ENCODE data around the gene CCDC174. TPM values are rescaled to one million over a fixed set of nuclear protein-coding genes. Genes with fewer than 3 reads are reported as not detected.

Gene CCDC174
- total RNA-seq, 2 donors from 2014 or later, result 18.7 to 20.1 TPM

DNA sequence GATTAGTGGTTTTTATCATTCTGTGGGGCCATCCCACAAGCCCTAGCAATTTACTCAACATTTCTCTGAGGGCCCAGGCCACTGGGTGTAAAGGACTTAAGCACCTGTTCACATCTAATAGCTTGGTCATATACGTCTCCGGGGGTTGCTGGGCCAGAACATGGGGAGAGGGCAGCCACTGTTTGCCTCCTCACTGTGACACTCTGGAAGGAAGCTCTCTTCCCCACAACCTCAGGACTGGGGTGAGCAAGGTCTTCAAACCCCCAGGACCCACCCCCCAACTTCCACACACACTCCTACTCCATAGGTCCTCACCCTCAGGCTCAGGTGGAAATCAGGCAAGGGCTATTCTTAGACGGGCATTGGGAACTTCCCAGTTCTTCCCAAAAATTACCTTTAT is 52.2 kb downstream of the CCDC174 start:
- H3K4me1 Mint-ChIP-seq, result no peaks in the 10 kb centered on the region
- peaks cover 6% of the 10 kb centered on the region for H3K27me3 Mint-ChIP-seq (ENCODE audit: insufficient read depth)
- H3K9me3 Mint-ChIP-seq, result no peaks in the 10 kb centered on the region
- WGBS, 2 experiments (ENCODE audit: insufficient coverage in 1 of 2, insufficient read length in 1 of 2), result 75 to 91% methylated on average over 2 to 3 of the region's 3 CpGs
- H3K27ac ChIP-seq (ENCODE audit: low read depth, low read length), result no peak overlapping the region
- DNase-seq, result no peak
- H3K9me3 ChIP-seq (ENCODE audit: control insufficient read depth, low read length), result no peaks in the 10 kb centered on the region
- H3K4me1 ChIP-seq (ENCODE audit: control insufficient read depth, insufficient read depth, low read length), result no peaks in the 10 kb centered on the region
- no peaks in the 10 kb centered on the region for H3K36me3 ChIP-seq (ENCODE audit: control insufficient read depth, insufficient read depth, low read length)
- H3K4me3 Mint-ChIP-seq, result no peak overlapping the region
- no peak overlapping the region for H3K27ac Mint-ChIP-seq
- no peak overlapping the region for H3K4me3 ChIP-seq (ENCODE audit: low read length)
- H3K36me3 Mint-ChIP-seq (ENCODE audit: low read depth), result no peaks in the 10 kb centered on the region
- no peak overlapping the region for H3K9ac ChIP-seq (ENCODE audit: extremely low read depth, low read length, poor library complexity, severe bottlenecking)
- TF ChIP-seq, protein P1, sequence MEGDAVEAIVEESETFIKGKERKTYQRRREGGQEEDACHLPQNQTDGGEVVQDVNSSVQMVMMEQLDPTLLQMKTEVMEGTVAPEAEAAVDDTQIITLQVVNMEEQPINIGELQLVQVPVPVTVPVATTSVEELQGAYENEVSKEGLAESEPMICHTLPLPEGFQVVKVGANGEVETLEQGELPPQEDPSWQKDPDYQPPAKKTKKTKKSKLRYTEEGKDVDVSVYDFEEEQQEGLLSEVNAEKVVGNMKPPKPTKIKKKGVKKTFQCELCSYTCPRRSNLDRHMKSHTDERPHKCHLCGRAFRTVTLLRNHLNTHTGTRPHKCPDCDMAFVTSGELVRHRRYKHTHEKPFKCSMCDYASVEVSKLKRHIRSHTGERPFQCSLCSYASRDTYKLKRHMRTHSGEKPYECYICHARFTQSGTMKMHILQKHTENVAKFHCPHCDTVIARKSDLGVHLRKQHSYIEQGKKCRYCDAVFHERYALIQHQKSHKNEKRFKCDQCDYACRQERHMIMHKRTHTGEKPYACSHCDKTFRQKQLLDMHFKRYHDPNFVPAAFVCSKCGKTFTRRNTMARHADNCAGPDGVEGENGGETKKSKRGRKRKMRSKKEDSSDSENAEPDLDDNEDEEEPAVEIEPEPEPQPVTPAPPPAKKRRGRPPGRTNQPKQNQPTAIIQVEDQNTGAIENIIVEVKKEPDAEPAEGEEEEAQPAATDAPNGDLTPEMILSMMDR (conservative IDR thresholded peaks at IDR 0.05), result no peak
- no peaks in the 10 kb centered on the region for H3K27me3 ChIP-seq (ENCODE audit: control insufficient read depth, insufficient read depth, low read length, poor library complexity, severe bottlenecking)

DNA sequence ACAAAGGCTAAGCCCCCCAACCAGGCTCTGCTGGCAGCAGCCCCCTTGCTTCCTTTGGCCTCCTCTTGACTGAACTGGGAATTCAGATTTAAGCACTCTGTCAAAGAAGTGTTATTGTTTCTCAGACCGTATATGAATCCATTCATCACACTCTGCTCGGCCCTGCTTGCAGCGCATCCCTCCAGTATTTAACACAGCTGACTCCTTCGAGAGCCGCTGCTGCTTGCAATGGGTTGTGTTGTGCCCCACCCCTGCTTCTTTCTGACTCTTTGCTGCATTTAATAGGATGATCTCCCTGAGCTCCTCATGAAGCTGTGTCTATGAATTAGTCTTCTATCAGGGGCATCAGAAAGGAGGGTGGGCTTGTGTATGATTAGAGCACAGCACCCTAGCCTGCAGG is 54.5 kb downstream of the CCDC174 start:
- 88 to 93% methylated on average over 3 to 5 of the region's 5 CpGs for WGBS, 2 experiments (ENCODE audit: insufficient coverage in 1 of 2, insufficient read length in 1 of 2)
- H3K4me1 Mint-ChIP-seq, result no peaks in the 10 kb centered on the region

DNA sequence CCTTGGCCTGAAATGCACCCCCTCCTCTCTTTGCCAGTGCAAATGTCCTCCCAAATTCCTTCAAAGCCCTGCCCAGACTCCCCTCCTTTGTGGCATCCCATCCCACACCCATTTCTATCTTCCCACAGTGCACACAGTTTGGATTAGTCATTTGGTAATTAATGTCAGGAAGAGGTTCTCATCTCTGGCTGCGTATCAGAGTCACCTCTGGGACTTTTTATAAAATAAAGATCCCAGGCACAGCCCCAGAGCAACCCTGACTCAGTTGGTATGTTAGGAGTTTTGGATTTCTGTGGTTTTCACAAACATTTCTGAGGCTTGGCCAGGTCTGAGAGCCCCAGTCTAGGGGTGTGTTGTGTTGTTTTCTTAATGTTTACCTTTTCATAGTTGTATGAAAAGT is 65.0 kb downstream of the CCDC174 start:
- Histone ChIP-seq H3K27me3 (ENCODE audit: control insufficient read depth, insufficient read depth, low read length, poor library complexity, severe bottlenecking) (peaks cover 32% of the 10 kb centered on the region), H3K4me3 (ENCODE audit: low read length) (no peak overlapping the region), H3K9ac (ENCODE audit: extremely low read depth, low read length, poor library complexity, severe bottlenecking) (no peak overlapping the region), H3K36me3 (ENCODE audit: control insufficient read depth, insufficient read depth, low read length) (no peaks in the 10 kb centered on the region), H3K27ac (ENCODE audit: low read depth, low read length) (no peak overlapping the region), H3K9me3 (ENCODE audit: control insufficient read depth, low read length) (no peaks in the 10 kb centered on the region), H3K4me1 (ENCODE audit: control insufficient read depth, insufficient read depth, low read length) (no peaks in the 10 kb centered on the region)
- whole genome bisulfite sequencing, 2 experiments (ENCODE audit: insufficient coverage in 1 of 2, insufficient read length in 1 of 2), result 88% methylated on average over 1 of the region's 1 CpG; no CpG with 5 or more reads in 1 of the 2 experiments
- Mint-ChIP-seq H3K27ac (no peak overlapping the region), H3K36me3 (ENCODE audit: low read depth) (no peaks in the 10 kb centered on the region), H3K27me3 (ENCODE audit: insufficient read depth) (peaks cover 27% of the 10 kb centered on the region), H3K4me1 (no peaks in the 10 kb centered on the region), H3K9me3 (no peaks in the 10 kb centered on the region), H3K4me3 (no peak overlapping the region)
- TF ChIP-seq, protein P1 (conservative IDR thresholded peaks at IDR 0.05), result no peak
- DNase-seq, result no peak

More for the DNA sequence above, 54.5 kb downstream of the CCDC174 start:
- H3K27me3 Mint-ChIP-seq (ENCODE audit: insufficient read depth), result peaks cover 6% of the 10 kb centered on the region
- TF ChIP-seq, protein P1 (conservative IDR thresholded peaks at IDR 0.05), result no peak
- Histone ChIP-seq H3K9ac (ENCODE audit: extremely low read depth, low read length, poor library complexity, severe bottlenecking) (no peak overlapping the region), H3K4me1 (ENCODE audit: control insufficient read depth, insufficient read depth, low read length) (no peaks in the 10 kb centered on the region), H3K4me3 (ENCODE audit: low read length) (no peak overlapping the region), H3K9me3 (ENCODE audit: control insufficient read depth, low read length) (no peaks in the 10 kb centered on the region), H3K27me3 (ENCODE audit: control insufficient read depth, insufficient read depth, low read length, poor library complexity, severe bottlenecking) (no peaks in the 10 kb centered on the region), H3K36me3 (ENCODE audit: control insufficient read depth, insufficient read depth, low read length) (no peaks in the 10 kb centered on the region), H3K27ac (ENCODE audit: low read depth, low read length) (no peak overlapping the region)
- no peak overlapping the region for H3K4me3 Mint-ChIP-seq
- H3K27ac Mint-ChIP-seq, result no peak overlapping the region
- no peaks in the 10 kb centered on the region for H3K9me3 Mint-ChIP-seq
- H3K36me3 Mint-ChIP-seq (ENCODE audit: low read depth), result no peaks in the 10 kb centered on the region
- DNase-seq, result no peak

Measured in endodermal cell (in vitro differentiated cells).